Measurements from ENCODE around the gene MAEL.
A peak's percentile ranks its signal among the peaks of the same experiment; 100 is the strongest.

- peak; percentile 65 for TF ChIP-seq CTCF (IDR thresholded peaks at IDR 0.05; ENCODE audit: low read depth, low read length, poor library complexity, severe bottlenecking)
- TF ChIP-seq EZH2phosphoT487 (IDR thresholded peaks at IDR 0.05; ENCODE audit: borderline replicate concordance, low read length) = no peak
These were observed 68.2 kb downstream of the MAEL start for GRCh38 chr1:167057241-167057688.
